HFFc6 (cell line): Measurements from ENCODE around the gene SLC35A3. TPM values are rescaled to one million over a fixed set of nuclear protein-coding genes. Genes with fewer than 3 reads are reported as not detected.
A peak's percentile ranks its signal among the peaks of the same experiment; 100 is the strongest.

Source experiments
- DNase-seq: peaks from one replicate; pipeline ENCODE4 v3.0.0-alpha.2; 2018
- H3K27ac Mint-ChIP-seq: 2 replicates; pipeline ENCODE4 v1.8.0; 2020; ENCODE audit warnings: mild to moderate bottlenecking, mixed read lengths
- H3K27me3 Mint-ChIP-seq: 2 replicates; pipeline ENCODE4 v1.8.0; 2021; ENCODE audit warnings: mild to moderate bottlenecking, moderate library complexity, mixed read lengths; ENCODE audit not compliant: insufficient read depth
- H3K36me3 Mint-ChIP-seq: 2 replicates; pipeline ENCODE4 v1.8.0; 2021; ENCODE audit warnings: low read depth, mixed read lengths
- H3K4me1 Mint-ChIP-seq: 2 replicates; pipeline ENCODE4 v1.8.0; 2020; ENCODE audit warnings: low read depth, mixed read lengths
- H3K4me3 Mint-ChIP-seq: 2 replicates; pipeline ENCODE4 v1.8.0; 2020; ENCODE audit warnings: mild to moderate bottlenecking, moderate library complexity, mixed read lengths
- H3K9me3 Mint-ChIP-seq: 2 replicates; pipeline ENCODE4 v1.8.0; 2020; ENCODE audit warnings: mild to moderate bottlenecking, mixed read lengths
- total RNA-seq, 6 experiments: library from RNA; stranded (reverse); fragmentation: NEBNext Ultra II Directional; extraction: Animal tissue kit (Norgen Biotek cat#: 25700); gene quantifications; 2 replicates in 1 of 6; 3 replicates in 5 of 6; pipeline ENCODE4 v1.2.3, GENCODE V29; 2021
- TF ChIP-seq, protein P1 (sequence below): fragments of 200-600 bp; sonication (generic); IDR thresholded peaks from 2 replicates; pipeline ENCODE4 v1.5.0; 2021; ENCODE audit warnings: antibody characterized with exemption, mild to moderate bottlenecking

SLC35A3 gene
- total RNA-seq, 6 experiments from 2014 or later, result 16.4 to 30.8 (median 25.2) TPM

GRCh38 chr1:100053119-100053518 lies 83.3 kb downstream of the SLC35A3 start:
- peaks cover 5% of the 10 kb centered on the region; the same call in 1 of the 2 replicates for H3K36me3 Mint-ChIP-seq
- H3K4me3 Mint-ChIP-seq, result no peak overlapping the region
- H3K4me1 Mint-ChIP-seq, result peaks cover 32% of the 10 kb centered on the region
- no peak overlapping the region for H3K27ac Mint-ChIP-seq
- H3K27me3 Mint-ChIP-seq, result no peaks in the 10 kb centered on the region
- no peaks in the 10 kb centered on the region for H3K9me3 Mint-ChIP-seq
- TF ChIP-seq, protein P1, sequence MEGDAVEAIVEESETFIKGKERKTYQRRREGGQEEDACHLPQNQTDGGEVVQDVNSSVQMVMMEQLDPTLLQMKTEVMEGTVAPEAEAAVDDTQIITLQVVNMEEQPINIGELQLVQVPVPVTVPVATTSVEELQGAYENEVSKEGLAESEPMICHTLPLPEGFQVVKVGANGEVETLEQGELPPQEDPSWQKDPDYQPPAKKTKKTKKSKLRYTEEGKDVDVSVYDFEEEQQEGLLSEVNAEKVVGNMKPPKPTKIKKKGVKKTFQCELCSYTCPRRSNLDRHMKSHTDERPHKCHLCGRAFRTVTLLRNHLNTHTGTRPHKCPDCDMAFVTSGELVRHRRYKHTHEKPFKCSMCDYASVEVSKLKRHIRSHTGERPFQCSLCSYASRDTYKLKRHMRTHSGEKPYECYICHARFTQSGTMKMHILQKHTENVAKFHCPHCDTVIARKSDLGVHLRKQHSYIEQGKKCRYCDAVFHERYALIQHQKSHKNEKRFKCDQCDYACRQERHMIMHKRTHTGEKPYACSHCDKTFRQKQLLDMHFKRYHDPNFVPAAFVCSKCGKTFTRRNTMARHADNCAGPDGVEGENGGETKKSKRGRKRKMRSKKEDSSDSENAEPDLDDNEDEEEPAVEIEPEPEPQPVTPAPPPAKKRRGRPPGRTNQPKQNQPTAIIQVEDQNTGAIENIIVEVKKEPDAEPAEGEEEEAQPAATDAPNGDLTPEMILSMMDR, result no peak
- DNase-seq, result no peak

- H3K4me3 Mint-ChIP-seq, result no peak overlapping the region
- no peak for DNase-seq
- no peaks in the 10 kb centered on the region for H3K9me3 Mint-ChIP-seq
- H3K27ac Mint-ChIP-seq, result no peak overlapping the region
- TF ChIP-seq, protein P1, result no peak
- peaks cover 26% of the 10 kb centered on the region for H3K4me1 Mint-ChIP-seq
- H3K27me3 Mint-ChIP-seq, result no peaks in the 10 kb centered on the region
- H3K36me3 Mint-ChIP-seq, result peaks cover 5% of the 10 kb centered on the region; the same call in 1 of the 2 replicates
Measured at GRCh38 chr1:100053727-100054126, 83.9 kb downstream of the SLC35A3 start.

DNA sequence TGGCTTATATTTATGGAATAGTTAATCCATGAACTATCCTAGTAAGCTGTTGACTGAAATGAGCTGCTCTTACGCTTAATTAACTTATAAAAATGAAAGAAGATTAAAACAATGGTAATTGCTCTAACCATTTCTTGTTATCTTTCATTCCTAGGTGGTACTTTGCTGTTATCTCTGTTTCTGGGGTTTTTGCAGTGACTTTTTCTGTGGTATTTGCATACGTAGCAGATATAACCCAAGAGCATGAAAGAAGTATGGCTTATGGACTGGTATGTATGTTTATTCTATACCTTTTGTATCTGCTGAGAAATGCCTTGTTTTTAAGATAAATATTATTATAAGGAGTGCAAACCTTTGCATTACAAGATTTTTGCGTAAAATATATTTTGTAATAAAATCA lies 91.9 kb downstream of the SLC35A3 start:
- no peaks in the 10 kb centered on the region for H3K27me3 Mint-ChIP-seq
- H3K27ac Mint-ChIP-seq, result no peak overlapping the region
- TF ChIP-seq, protein P1, result no peak
- no peak overlapping the region for H3K4me3 Mint-ChIP-seq
- H3K4me1 Mint-ChIP-seq, result no peaks in the 10 kb centered on the region
- no peak for DNase-seq
- H3K36me3 Mint-ChIP-seq, result peaks cover 13% of the 10 kb centered on the region
- H3K9me3 Mint-ChIP-seq, result no peaks in the 10 kb centered on the region

GRCh38 chr1:100065183-100065968 lies 95.6 kb downstream of the SLC35A3 start:
- Mint-ChIP-seq H3K27me3 (peaks cover 2% of the 10 kb centered on the region; the same call in 1 of the 2 replicates), H3K9me3 (no peaks in the 10 kb centered on the region), H3K36me3 (peaks cover 22% of the 10 kb centered on the region), H3K27ac (peak overlapping the region; percentile 22; the same call in 1 of the 2 replicates), H3K4me3 (no peak overlapping the region), H3K4me1 (no peaks in the 10 kb centered on the region)
- no peak for DNase-seq
- TF ChIP-seq, protein P1, result no peak

- Mint-ChIP-seq H3K9me3 (no peaks in the 10 kb centered on the region), H3K36me3 (peaks cover 22% of the 10 kb centered on the region), H3K27ac (peak overlapping the region; percentile 22; the same call in 1 of the 2 replicates), H3K27me3 (peaks cover 2% of the 10 kb centered on the region; the same call in 1 of the 2 replicates), H3K4me3 (no peak overlapping the region), H3K4me1 (no peaks in the 10 kb centered on the region)
- DNase-seq, result no peak
- TF ChIP-seq, protein P1, result no peak
Measured at GRCh38 chr1:100065969-100066227, 96.1 kb downstream of the SLC35A3 start.
